HFFc6 (cell line): ENCODE data around the gene ATP9B. TPM values are rescaled to one million over a fixed set of nuclear protein-coding genes. Genes with fewer than 3 reads are reported as not detected.

Experiments used
- DNase-seq: peaks from one replicate; pipeline ENCODE4 v3.0.0-alpha.2; 2018
- H3K27ac Mint-ChIP-seq: 2 replicates; pipeline ENCODE4 v1.8.0; 2020; ENCODE audit warnings: mild to moderate bottlenecking, mixed read lengths
- H3K27me3 Mint-ChIP-seq: 2 replicates; pipeline ENCODE4 v1.8.0; 2021; ENCODE audit warnings: mild to moderate bottlenecking, moderate library complexity, mixed read lengths; ENCODE audit not compliant: insufficient read depth
- H3K36me3 Mint-ChIP-seq: 2 replicates; pipeline ENCODE4 v1.8.0; 2021; ENCODE audit warnings: low read depth, mixed read lengths
- H3K4me1 Mint-ChIP-seq: 2 replicates; pipeline ENCODE4 v1.8.0; 2020; ENCODE audit warnings: low read depth, mixed read lengths
- H3K4me3 Mint-ChIP-seq: 2 replicates; pipeline ENCODE4 v1.8.0; 2020; ENCODE audit warnings: mild to moderate bottlenecking, moderate library complexity, mixed read lengths
- H3K9me3 Mint-ChIP-seq: 2 replicates; pipeline ENCODE4 v1.8.0; 2020; ENCODE audit warnings: mild to moderate bottlenecking, mixed read lengths
- CTCF ChIP-seq: fragments of 200-600 bp; sonication (generic); IDR thresholded peaks from 2 replicates; pipeline ENCODE4 v1.5.0; 2021; ENCODE audit warnings: antibody characterized with exemption, mild to moderate bottlenecking
- total RNA-seq, 6 experiments: library from RNA; stranded (reverse); fragmentation: NEBNext Ultra II Directional; extraction: Animal tissue kit (Norgen Biotek cat#: 25700); gene quantifications; 2 replicates in 1 of 6; 3 replicates in 5 of 6; pipeline ENCODE4 v1.2.3, GENCODE V29; 2021

ATP9B gene
- total RNA-seq, 6 experiments from 2014 or later = 9.0 to 11.2 (median 10.5) TPM

- DNase-seq = peak; percentile 6
- Mint-ChIP-seq H3K9me3 (no peaks in the 10 kb centered on the region), H3K27ac (no peak overlapping the region), H3K4me1 (peaks cover 20% of the 10 kb centered on the region), H3K27me3 (no peaks in the 10 kb centered on the region; the same call in 1 of the 2 replicates), H3K36me3 (peaks cover 6% of the 10 kb centered on the region), H3K4me3 (no peak overlapping the region)
- no peak for TF ChIP-seq CTCF
Measured at GRCh38 chr18:79203017-79203605, 133.9 kb downstream of the ATP9B start.

GRCh38 chr18:79204889-79205807, 136.0 kb downstream of the ATP9B start:
- Mint-ChIP-seq H3K4me1 (peaks cover 13% of the 10 kb centered on the region), H3K36me3 (peaks cover 6% of the 10 kb centered on the region), H3K27ac (no peak overlapping the region), H3K27me3 (no peaks in the 10 kb centered on the region; the same call in 1 of the 2 replicates), H3K4me3 (no peak overlapping the region), H3K9me3 (no peaks in the 10 kb centered on the region)
- TF ChIP-seq CTCF = no peak
- no peak for DNase-seq

GRCh38 chr18:79206444-79206843, 137.2 kb downstream of the ATP9B start:
- Mint-ChIP-seq H3K36me3 (peaks cover 6% of the 10 kb centered on the region), H3K27me3 (no peaks in the 10 kb centered on the region; the same call in 1 of the 2 replicates), H3K27ac (no peak overlapping the region), H3K4me3 (no peak overlapping the region), H3K9me3 (no peaks in the 10 kb centered on the region), H3K4me1 (peaks cover 10% of the 10 kb centered on the region)
- DNase-seq = no peak
- TF ChIP-seq CTCF = no peak

- H3K27ac Mint-ChIP-seq = no peak overlapping the region
- TF ChIP-seq CTCF = no peak
- H3K4me3 Mint-ChIP-seq = no peak overlapping the region
- H3K27me3 Mint-ChIP-seq = no peaks in the 10 kb centered on the region
- H3K4me1 Mint-ChIP-seq = peaks cover 9% of the 10 kb centered on the region
- H3K36me3 Mint-ChIP-seq = peaks cover 6% of the 10 kb centered on the region
- no peak for DNase-seq
- no peaks in the 10 kb centered on the region for H3K9me3 Mint-ChIP-seq
Measured at GRCh38 chr18:79208906-79209305, 139.7 kb downstream of the ATP9B start.

GRCh38 chr18:79210002-79210910, 141.1 kb downstream of the ATP9B start:
- Mint-ChIP-seq H3K4me1 (peaks cover 9% of the 10 kb centered on the region), H3K27me3 (no peaks in the 10 kb centered on the region), H3K4me3 (no peak overlapping the region), H3K27ac (no peak overlapping the region), H3K9me3 (no peaks in the 10 kb centered on the region), H3K36me3 (peaks cover 6% of the 10 kb centered on the region)
- DNase-seq = no peak
- no peak for TF ChIP-seq CTCF
